ENCODE results near the gene TCF12. TPM values are rescaled to one million over a fixed set of nuclear protein-coding genes. Genes with fewer than 3 reads are reported as not detected.

Gene TCF12
- polyA plus RNA-seq, 2 donors: 6.8 to 9.5 TPM

- WGBS, 2 donors: 69 to 76% methylated on average over 1 of the region's 1 CpG
- Histone ChIP-seq H3K27ac (ENCODE audit: low read depth in 2 of 2, low read length in 1 of 2) (no peak overlapping the region), H3K27me3 (ENCODE audit: control insufficient read depth in 1 of 2, insufficient read depth in 2 of 2, low read length in 2 of 2) (no peaks in the 10 kb centered on the region), H3K36me3 (ENCODE audit: control insufficient read depth in 2 of 2, insufficient read depth in 2 of 2, low read length in 1 of 2) (peaks cover 0 to 3% of the 10 kb centered on the region in 2 donors), H3K4me1 (ENCODE audit: control insufficient read depth in 2 of 2, insufficient read depth in 2 of 2, low read length in 1 of 2) (no peaks in the 10 kb centered on the region), H3K4me3 (ENCODE audit: low read depth in 1 of 2, low read length in 2 of 2) (no peak overlapping the region), H3K9me3 (ENCODE audit: control insufficient read depth in 2 of 2, insufficient read depth in 1 of 2, low read depth in 1 of 2, low read length in 1 of 2) (no peaks in the 10 kb centered on the region)
Observed at GRCh38 chr15:57195326-57195725, 276.9 kb downstream of the TCF12 start.

- 92 to 100% methylated on average over 1 of the region's 1 CpG for WGBS, 2 donors
- no peak overlapping the region for H3K27ac ChIP-seq (ENCODE audit: low read depth in 2 of 2, low read length in 1 of 2)
- H3K36me3 ChIP-seq (ENCODE audit: control insufficient read depth in 2 of 2, insufficient read depth in 2 of 2, low read length in 1 of 2): peaks cover 0 to 3% of the 10 kb centered on the region in 2 donors
- H3K4me1 ChIP-seq (ENCODE audit: control insufficient read depth in 2 of 2, insufficient read depth in 2 of 2, low read length in 1 of 2): no peaks in the 10 kb centered on the region
- no peak overlapping the region for H3K4me3 ChIP-seq (ENCODE audit: low read depth in 1 of 2, low read length in 2 of 2)
- no peaks in the 10 kb centered on the region for H3K9me3 ChIP-seq (ENCODE audit: control insufficient read depth in 2 of 2, insufficient read depth in 1 of 2, low read depth in 1 of 2, low read length in 1 of 2)
- H3K27me3 ChIP-seq (ENCODE audit: control insufficient read depth in 1 of 2, insufficient read depth in 2 of 2, low read length in 2 of 2): no peaks in the 10 kb centered on the region
Observed at GRCh38 chr15:57196865-57197264, 278.4 kb downstream of the TCF12 start.

- Histone ChIP-seq H3K27me3 (ENCODE audit: control insufficient read depth in 1 of 2, insufficient read depth in 2 of 2, low read length in 2 of 2) (no peaks in the 10 kb centered on the region), H3K9me3 (ENCODE audit: control insufficient read depth in 2 of 2, insufficient read depth in 1 of 2, low read depth in 1 of 2, low read length in 1 of 2) (no peaks in the 10 kb centered on the region), H3K4me1 (ENCODE audit: control insufficient read depth in 2 of 2, insufficient read depth in 2 of 2, low read length in 1 of 2) (no peaks in the 10 kb centered on the region), H3K27ac (ENCODE audit: low read depth in 2 of 2, low read length in 1 of 2) (no peak overlapping the region), H3K36me3 (ENCODE audit: control insufficient read depth in 2 of 2, insufficient read depth in 2 of 2, low read length in 1 of 2) (no peaks in the 10 kb centered on the region), H3K4me3 (ENCODE audit: low read depth in 1 of 2, low read length in 2 of 2) (no peak overlapping the region)
- 64 to 71% methylated on average over 2 of the region's 2 CpGs for WGBS, 2 donors
Observed at GRCh38 chr15:57198131-57198530, 279.7 kb downstream of the TCF12 start.

- WGBS, 2 donors: 26 to 33% methylated on average over 8 of the region's 8 CpGs
- no peaks in the 10 kb centered on the region for H3K27me3 ChIP-seq (ENCODE audit: control insufficient read depth in 1 of 2, insufficient read depth in 2 of 2, low read length in 2 of 2)
- no peak overlapping the region for H3K4me3 ChIP-seq (ENCODE audit: low read depth in 1 of 2, low read length in 2 of 2)
- H3K36me3 ChIP-seq (ENCODE audit: control insufficient read depth in 2 of 2, insufficient read depth in 2 of 2, low read length in 1 of 2): no peaks in the 10 kb centered on the region
- H3K9me3 ChIP-seq (ENCODE audit: control insufficient read depth in 2 of 2, insufficient read depth in 1 of 2, low read depth in 1 of 2, low read length in 1 of 2): no peaks in the 10 kb centered on the region
- peak overlapping the region in 1 of 2 donors; percentile 4 for H3K27ac ChIP-seq (ENCODE audit: low read depth in 2 of 2, low read length in 1 of 2)
- H3K4me1 ChIP-seq (ENCODE audit: control insufficient read depth in 2 of 2, insufficient read depth in 2 of 2, low read length in 1 of 2): no peaks in the 10 kb centered on the region
Observed at GRCh38 chr15:57198654-57199291, 280.3 kb downstream of the TCF12 start.

- H3K4me1 ChIP-seq (ENCODE audit: control insufficient read depth in 2 of 2, insufficient read depth in 2 of 2, low read length in 1 of 2): no peaks in the 10 kb centered on the region
- H3K27me3 ChIP-seq (ENCODE audit: control insufficient read depth in 1 of 2, insufficient read depth in 2 of 2, low read length in 2 of 2): no peaks in the 10 kb centered on the region
- no peaks in the 10 kb centered on the region for H3K36me3 ChIP-seq (ENCODE audit: control insufficient read depth in 2 of 2, insufficient read depth in 2 of 2, low read length in 1 of 2)
- 61 to 72% methylated on average over 2 of the region's 2 CpGs for whole genome bisulfite sequencing, 2 donors
- H3K4me3 ChIP-seq (ENCODE audit: low read depth in 1 of 2, low read length in 2 of 2): no peak overlapping the region
- H3K27ac ChIP-seq (ENCODE audit: low read depth in 2 of 2, low read length in 1 of 2): no peak overlapping the region
- H3K9me3 ChIP-seq (ENCODE audit: control insufficient read depth in 2 of 2, insufficient read depth in 1 of 2, low read depth in 1 of 2, low read length in 1 of 2): no peaks in the 10 kb centered on the region
Observed at GRCh38 chr15:57201578-57201977, 283.1 kb downstream of the TCF12 start.

GRCh38 chr15:57203906-57204305 lies 285.5 kb downstream of the TCF12 start:
- Histone ChIP-seq H3K4me3 (ENCODE audit: low read depth in 1 of 2, low read length in 2 of 2) (no peak overlapping the region), H3K4me1 (ENCODE audit: control insufficient read depth in 2 of 2, insufficient read depth in 2 of 2, low read length in 1 of 2) (no peaks in the 10 kb centered on the region), H3K27ac (ENCODE audit: low read depth in 2 of 2, low read length in 1 of 2) (no peak overlapping the region), H3K27me3 (ENCODE audit: control insufficient read depth in 1 of 2, insufficient read depth in 2 of 2, low read length in 2 of 2) (no peaks in the 10 kb centered on the region), H3K36me3 (ENCODE audit: control insufficient read depth in 2 of 2, insufficient read depth in 2 of 2, low read length in 1 of 2) (no peaks in the 10 kb centered on the region), H3K9me3 (ENCODE audit: control insufficient read depth in 2 of 2, insufficient read depth in 1 of 2, low read depth in 1 of 2, low read length in 1 of 2) (no peaks in the 10 kb centered on the region)
- WGBS, 2 donors: 90 to 94% methylated on average over 2 of the region's 2 CpGs

GRCh38 chr15:57205027-57205855 lies 286.8 kb downstream of the TCF12 start:
- no peaks in the 10 kb centered on the region for H3K36me3 ChIP-seq (ENCODE audit: control insufficient read depth in 2 of 2, insufficient read depth in 2 of 2, low read length in 1 of 2)
- no peaks in the 10 kb centered on the region for H3K27me3 ChIP-seq (ENCODE audit: control insufficient read depth in 1 of 2, insufficient read depth in 2 of 2, low read length in 2 of 2)
- H3K27ac ChIP-seq (ENCODE audit: low read depth in 2 of 2, low read length in 1 of 2): no peak overlapping the region
- WGBS, 2 donors: 80 to 86% methylated on average over 11 of the region's 11 CpGs
- H3K4me1 ChIP-seq (ENCODE audit: control insufficient read depth in 2 of 2, insufficient read depth in 2 of 2, low read length in 1 of 2): no peaks in the 10 kb centered on the region
- H3K9me3 ChIP-seq (ENCODE audit: control insufficient read depth in 2 of 2, insufficient read depth in 1 of 2, low read depth in 1 of 2, low read length in 1 of 2): no peaks in the 10 kb centered on the region
- H3K4me3 ChIP-seq (ENCODE audit: low read depth in 1 of 2, low read length in 2 of 2): no peak overlapping the region

- Histone ChIP-seq H3K4me3 (ENCODE audit: low read depth in 1 of 2, low read length in 2 of 2) (no peak overlapping the region), H3K27me3 (ENCODE audit: control insufficient read depth in 1 of 2, insufficient read depth in 2 of 2, low read length in 2 of 2) (no peaks in the 10 kb centered on the region), H3K4me1 (ENCODE audit: control insufficient read depth in 2 of 2, insufficient read depth in 2 of 2, low read length in 1 of 2) (no peaks in the 10 kb centered on the region), H3K36me3 (ENCODE audit: control insufficient read depth in 2 of 2, insufficient read depth in 2 of 2, low read length in 1 of 2) (no peaks in the 10 kb centered on the region), H3K9me3 (ENCODE audit: control insufficient read depth in 2 of 2, insufficient read depth in 1 of 2, low read depth in 1 of 2, low read length in 1 of 2) (no peaks in the 10 kb centered on the region), H3K27ac (ENCODE audit: low read depth in 2 of 2, low read length in 1 of 2) (no peak overlapping the region)
- WGBS, 2 donors: 67 to 75% methylated on average over 3 of the region's 3 CpGs
Observed at GRCh38 chr15:57205996-57206395, 287.6 kb downstream of the TCF12 start.

GRCh38 chr15:57213862-57214261 lies 295.4 kb downstream of the TCF12 start:
- no peaks in the 10 kb centered on the region for H3K4me1 ChIP-seq (ENCODE audit: control insufficient read depth in 2 of 2, insufficient read depth in 2 of 2, low read length in 1 of 2)
- H3K4me3 ChIP-seq (ENCODE audit: low read depth in 1 of 2, low read length in 2 of 2): no peak overlapping the region
- H3K27me3 ChIP-seq (ENCODE audit: control insufficient read depth in 1 of 2, insufficient read depth in 2 of 2, low read length in 2 of 2): no peaks in the 10 kb centered on the region
- no peak overlapping the region for H3K27ac ChIP-seq (ENCODE audit: low read depth in 2 of 2, low read length in 1 of 2)
- H3K36me3 ChIP-seq (ENCODE audit: control insufficient read depth in 2 of 2, insufficient read depth in 2 of 2, low read length in 1 of 2): no peaks in the 10 kb centered on the region
- WGBS, 2 donors: 30 to 37% methylated on average over 4 of the region's 4 CpGs
- no peaks in the 10 kb centered on the region for H3K9me3 ChIP-seq (ENCODE audit: control insufficient read depth in 2 of 2, insufficient read depth in 1 of 2, low read depth in 1 of 2, low read length in 1 of 2)

GRCh38 chr15:57215326-57215725 lies 296.9 kb downstream of the TCF12 start:
- 31 to 38% methylated on average over 3 of the region's 3 CpGs for WGBS, 2 donors
- H3K27ac ChIP-seq (ENCODE audit: low read depth in 2 of 2, low read length in 1 of 2): no peak overlapping the region

More at GRCh38 chr15:57215326-57215725, 296.9 kb downstream of the TCF12 start:
- H3K27me3 ChIP-seq (ENCODE audit: control insufficient read depth in 1 of 2, insufficient read depth in 2 of 2, low read length in 2 of 2): no peaks in the 10 kb centered on the region
- H3K9me3 ChIP-seq (ENCODE audit: control insufficient read depth in 2 of 2, insufficient read depth in 1 of 2, low read depth in 1 of 2, low read length in 1 of 2): no peaks in the 10 kb centered on the region
- no peaks in the 10 kb centered on the region for H3K36me3 ChIP-seq (ENCODE audit: control insufficient read depth in 2 of 2, insufficient read depth in 2 of 2, low read length in 1 of 2)
- H3K4me3 ChIP-seq (ENCODE audit: low read depth in 1 of 2, low read length in 2 of 2): no peak overlapping the region
- H3K4me1 ChIP-seq (ENCODE audit: control insufficient read depth in 2 of 2, insufficient read depth in 2 of 2, low read length in 1 of 2): no peaks in the 10 kb centered on the region
